ENCODE measurements around the gene RBM33. TPM values are rescaled to one million over a fixed set of nuclear protein-coding genes. Genes with fewer than 3 reads are reported as not detected.

The RBM33 gene
- total RNA-seq, 2 donors from 2014 or later, result 86.8 to 87.1 TPM

GRCh38 chr7:155629171-155629570 is 15.3 kb upstream of the RBM33 start:
- peaks cover 29% of the 10 kb centered on the region for H3K9me3 ChIP-seq (ENCODE audit: control insufficient read depth, low read length)
- no peaks in the 10 kb centered on the region for H3K36me3 ChIP-seq (ENCODE audit: control insufficient read depth, insufficient read depth, low read length)
- no peak for TF ChIP-seq CTCF (conservative IDR thresholded peaks at IDR 0.05)
- H3K4me1 ChIP-seq (ENCODE audit: control insufficient read depth, insufficient read depth, low read length), result no peaks in the 10 kb centered on the region
- H3K9ac ChIP-seq (ENCODE audit: extremely low read depth, low read length, poor library complexity, severe bottlenecking), result no peak overlapping the region
- peaks cover 40% of the 10 kb centered on the region for H3K9me3 Mint-ChIP-seq
- WGBS, 2 experiments (ENCODE audit: insufficient coverage in 1 of 2, insufficient read length in 1 of 2), result no CpG with 5 or more reads among the region's 1 CpG
- DNase-seq, result no peak
- peaks cover 2% of the 10 kb centered on the region for H3K36me3 Mint-ChIP-seq (ENCODE audit: low read depth)
- H3K4me1 Mint-ChIP-seq, result no peaks in the 10 kb centered on the region
- H3K27me3 Mint-ChIP-seq (ENCODE audit: insufficient read depth), result peaks cover 2% of the 10 kb centered on the region
- H3K4me3 ChIP-seq (ENCODE audit: low read length), result no peak overlapping the region
- no peak overlapping the region for H3K4me3 Mint-ChIP-seq
- no peak overlapping the region for H3K27ac Mint-ChIP-seq
- H3K27me3 ChIP-seq (ENCODE audit: control insufficient read depth, insufficient read depth, low read length, poor library complexity, severe bottlenecking), result no peaks in the 10 kb centered on the region
- no peak overlapping the region for H3K27ac ChIP-seq (ENCODE audit: low read depth, low read length)

GRCh38 chr7:155631155-155631554 is 13.3 kb upstream of the RBM33 start:
- Mint-ChIP-seq H3K27ac (no peak overlapping the region), H3K4me3 (no peak overlapping the region), H3K27me3 (ENCODE audit: insufficient read depth) (peaks cover 4% of the 10 kb centered on the region), H3K9me3 (peaks cover 56% of the 10 kb centered on the region), H3K4me1 (no peaks in the 10 kb centered on the region), H3K36me3 (ENCODE audit: low read depth) (peaks cover 2% of the 10 kb centered on the region)
- Histone ChIP-seq H3K36me3 (ENCODE audit: control insufficient read depth, insufficient read depth, low read length) (no peaks in the 10 kb centered on the region), H3K27ac (ENCODE audit: low read depth, low read length) (no peak overlapping the region), H3K9me3 (ENCODE audit: control insufficient read depth, low read length) (peaks cover 42% of the 10 kb centered on the region), H3K4me3 (ENCODE audit: low read length) (no peak overlapping the region), H3K9ac (ENCODE audit: extremely low read depth, low read length, poor library complexity, severe bottlenecking) (no peak overlapping the region), H3K4me1 (ENCODE audit: control insufficient read depth, insufficient read depth, low read length) (no peaks in the 10 kb centered on the region), H3K27me3 (ENCODE audit: control insufficient read depth, insufficient read depth, low read length, poor library complexity, severe bottlenecking) (no peaks in the 10 kb centered on the region)
- peak; percentile 33 for TF ChIP-seq CTCF (conservative IDR thresholded peaks at IDR 0.05)
- DNase-seq, result no peak
- WGBS, 2 experiments (ENCODE audit: insufficient coverage in 1 of 2, insufficient read length in 1 of 2), result 92% methylated on average over 3 of the region's 3 CpGs; no CpG with 5 or more reads in 1 of the 2 experiments

- no peak overlapping the region for H3K27ac ChIP-seq (ENCODE audit: low read depth, low read length)
- TF ChIP-seq CTCF (conservative IDR thresholded peaks at IDR 0.05), result no peak
- H3K4me3 ChIP-seq (ENCODE audit: low read length), result no peak overlapping the region
- peaks cover 68% of the 10 kb centered on the region for H3K9me3 ChIP-seq (ENCODE audit: control insufficient read depth, low read length)
- H3K4me1 ChIP-seq (ENCODE audit: control insufficient read depth, insufficient read depth, low read length), result no peaks in the 10 kb centered on the region
- Mint-ChIP-seq H3K27ac (no peak overlapping the region), H3K9me3 (peaks cover 81% of the 10 kb centered on the region), H3K4me1 (no peaks in the 10 kb centered on the region), H3K27me3 (ENCODE audit: insufficient read depth) (peaks cover 34% of the 10 kb centered on the region), H3K4me3 (no peak overlapping the region), H3K36me3 (ENCODE audit: low read depth) (peaks cover 20% of the 10 kb centered on the region)
- H3K27me3 ChIP-seq (ENCODE audit: control insufficient read depth, insufficient read depth, low read length, poor library complexity, severe bottlenecking), result no peaks in the 10 kb centered on the region
- no peak for DNase-seq
- H3K36me3 ChIP-seq (ENCODE audit: control insufficient read depth, insufficient read depth, low read length), result peaks cover 10% of the 10 kb centered on the region
- WGBS, 2 experiments (ENCODE audit: insufficient coverage in 1 of 2, insufficient read length in 1 of 2), result 96 to 100% methylated on average over 3 of the region's 3 CpGs
- no peak overlapping the region for H3K9ac ChIP-seq (ENCODE audit: extremely low read depth, low read length, poor library complexity, severe bottlenecking)
Measured at GRCh38 chr7:155635817-155636216, 8.6 kb upstream of the RBM33 start.
